HG03575 (cell line): ENCODE measurements around the gene ROPN1B.

ENCODE experiments used
- ATAC-seq: cut with Tn5 transposase; IDR thresholded peaks from one replicate; pipeline ENCODE4 v1.9.1; 2021; ENCODE audit not compliant: unreplicated experiment, insufficient number of reproducible peaks, low FRiP score; ENCODE audit errors: extremely low read depth

Gene ROPN1B

DNA sequence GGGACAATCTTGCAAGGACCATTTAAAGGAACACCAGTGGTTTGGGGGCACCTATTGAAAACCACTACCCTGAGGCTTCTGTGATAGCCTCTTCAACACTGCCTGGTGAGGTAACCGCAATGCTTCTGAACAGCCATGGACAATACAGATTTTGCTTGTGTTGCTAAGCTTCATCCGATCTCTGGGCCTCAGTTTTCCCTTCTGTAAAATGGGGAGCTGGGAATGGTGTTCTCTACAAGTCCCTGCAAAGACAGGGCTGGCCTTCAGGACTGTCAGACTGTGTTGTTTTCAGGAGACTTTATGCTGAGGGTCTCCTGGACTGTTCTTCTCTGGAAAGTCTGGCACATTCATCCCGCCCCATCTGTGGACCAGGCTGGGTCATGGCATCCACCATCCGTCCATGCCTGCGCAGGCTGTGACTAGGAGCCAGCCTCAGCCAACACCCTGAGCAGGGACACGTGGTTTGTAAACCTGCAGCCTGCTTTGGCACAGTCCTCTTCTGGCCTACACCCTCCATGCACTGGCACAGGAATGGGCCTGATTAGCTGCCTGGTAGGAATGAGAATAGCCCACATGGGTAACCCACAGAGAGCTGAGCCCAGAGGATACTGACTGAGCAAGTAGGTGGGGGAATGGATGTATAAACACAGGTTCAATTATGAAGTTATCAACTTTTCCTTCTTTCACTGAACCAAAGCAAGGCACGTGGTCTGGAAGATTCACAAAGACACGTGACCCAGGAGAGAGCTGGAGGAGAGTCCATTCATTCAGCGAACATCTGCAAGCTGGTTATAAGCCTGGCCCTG, 55.3 kb downstream of the ROPN1B start:
- no peak for ATAC-seq

DNA sequence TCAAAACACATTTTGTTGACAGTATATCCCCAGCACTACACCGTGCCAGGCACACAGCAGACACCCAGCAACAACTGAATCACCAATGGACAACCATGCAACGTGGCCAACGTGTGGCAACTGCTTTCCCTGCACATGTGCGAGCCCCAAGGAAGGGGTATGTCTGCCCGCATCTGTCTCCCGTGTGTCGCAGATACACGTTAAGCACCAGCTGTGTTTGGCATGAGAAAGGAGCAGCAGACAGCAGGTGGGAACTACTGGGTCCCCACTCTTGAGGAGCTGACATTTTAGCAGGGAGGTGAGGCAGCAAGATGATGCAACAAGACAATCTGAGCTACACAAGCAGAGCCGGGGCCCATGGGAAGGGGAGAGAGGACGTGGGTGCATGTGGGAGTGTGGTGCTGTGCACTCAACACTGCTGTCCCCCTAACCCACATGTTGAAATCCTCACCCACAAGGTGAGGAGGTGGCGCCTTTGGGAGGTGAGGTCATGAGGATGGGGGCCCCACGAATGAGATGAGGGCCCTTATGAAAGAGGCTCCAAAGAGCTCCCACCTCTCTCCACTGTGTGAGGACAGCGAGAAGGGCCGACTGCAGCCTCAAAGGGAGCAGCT, 56.2 kb downstream of the ROPN1B start:
- no peak for ATAC-seq

DNA sequence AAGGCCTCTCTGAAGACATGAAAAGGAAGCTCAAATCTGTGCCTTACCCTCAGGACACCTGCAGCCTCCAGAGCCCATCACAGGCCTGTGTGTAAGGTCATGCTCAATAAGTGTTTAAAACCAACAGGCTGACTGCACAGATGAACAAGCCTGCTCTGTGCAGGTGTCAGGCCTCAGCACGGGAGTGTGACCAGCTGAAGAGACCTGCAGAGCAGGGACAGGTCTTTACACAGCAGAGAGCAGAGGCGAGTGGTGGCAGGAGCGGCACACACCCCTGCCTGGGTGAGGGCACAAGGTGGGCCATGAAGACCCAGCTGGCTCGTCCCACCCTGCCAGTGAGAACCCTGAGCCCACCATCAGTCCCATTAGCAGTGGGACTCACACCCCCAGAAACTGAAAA, 56.9 kb downstream of the ROPN1B start:
- no peak for ATAC-seq

DNA sequence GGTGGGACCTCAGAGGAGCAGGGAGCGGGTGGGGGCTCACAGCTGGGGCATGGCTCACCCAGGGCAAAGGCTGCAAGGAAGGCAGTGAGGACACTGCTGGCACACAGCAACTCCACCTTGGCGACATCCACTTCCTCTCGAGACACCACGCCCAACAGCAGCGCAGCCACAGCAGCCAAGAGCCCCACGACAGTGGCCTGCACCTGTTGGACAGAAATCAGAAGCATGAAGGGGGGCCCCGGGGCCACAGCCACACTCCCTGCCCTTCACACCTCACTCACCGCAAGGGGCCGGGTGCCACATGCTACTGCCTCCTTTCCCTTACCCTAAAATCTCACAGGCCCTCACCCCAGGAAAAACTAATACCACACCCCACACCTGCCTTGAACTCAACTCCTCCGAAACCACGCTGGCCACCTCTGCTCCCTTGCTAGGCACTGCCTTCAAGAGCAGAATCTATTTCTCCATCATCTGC, 57.3 kb downstream of the ROPN1B start:
- ATAC-seq = no peak

DNA sequence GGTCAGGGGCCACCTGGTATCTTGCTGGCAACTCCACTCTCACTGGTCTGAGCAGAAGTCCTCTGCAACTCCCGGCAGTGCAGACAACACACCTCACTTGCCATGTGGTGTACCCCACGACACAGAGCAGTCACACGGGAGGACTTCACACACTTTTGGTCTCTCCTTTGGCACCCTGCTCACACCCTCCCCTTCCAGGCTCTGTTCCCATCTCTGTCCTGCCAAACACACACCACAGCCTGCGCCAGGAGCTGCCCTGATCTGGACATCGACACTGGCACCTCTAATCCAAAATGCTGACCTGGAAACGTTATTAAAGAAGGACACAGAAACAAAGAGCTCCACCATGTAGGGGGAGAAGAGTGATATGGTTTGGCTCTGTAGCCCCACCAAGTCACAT, 57.8 kb downstream of the ROPN1B start:
- ATAC-seq = no peak

DNA sequence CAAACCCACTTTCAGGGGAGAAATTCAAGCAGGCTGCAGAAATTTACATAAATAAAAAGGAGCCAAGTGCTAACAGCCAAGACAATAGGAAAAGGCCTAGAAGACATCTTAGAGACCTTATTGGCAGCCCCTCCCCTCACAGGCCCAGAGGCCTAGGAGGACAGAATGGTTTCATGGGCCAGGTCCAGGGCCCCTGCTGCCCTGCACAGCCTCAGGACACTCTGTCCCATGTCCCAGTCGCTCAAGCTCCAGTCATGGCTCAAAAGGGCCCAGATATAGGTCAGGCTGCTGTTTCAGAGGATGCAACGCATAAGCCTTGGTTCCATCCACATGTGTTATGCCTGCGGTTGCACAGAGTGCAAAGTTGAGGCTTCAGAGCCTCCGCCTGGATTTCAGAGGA, 59.1 kb downstream of the ROPN1B start:
- ATAC-seq = no peak

DNA sequence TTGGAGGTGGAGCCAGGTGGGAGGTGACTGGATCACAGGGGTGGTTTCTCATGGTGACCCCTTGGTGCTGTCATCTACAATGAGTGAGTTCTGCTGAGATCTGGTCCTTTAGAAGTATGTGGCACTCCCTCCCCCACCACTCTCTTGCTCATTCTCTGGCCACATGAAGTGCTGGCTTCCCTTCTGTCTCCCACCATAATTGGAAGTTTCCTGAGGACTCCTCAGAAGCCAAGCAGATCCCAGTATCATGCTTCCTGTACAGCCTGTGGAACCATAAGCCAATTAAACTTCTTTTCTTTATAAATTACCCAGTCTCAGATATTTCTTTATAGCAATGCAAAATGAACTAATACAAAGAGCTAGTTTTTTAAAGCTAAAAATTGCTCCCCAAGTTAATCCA, 60.3 kb downstream of the ROPN1B start:
- ATAC-seq = no peak

DNA sequence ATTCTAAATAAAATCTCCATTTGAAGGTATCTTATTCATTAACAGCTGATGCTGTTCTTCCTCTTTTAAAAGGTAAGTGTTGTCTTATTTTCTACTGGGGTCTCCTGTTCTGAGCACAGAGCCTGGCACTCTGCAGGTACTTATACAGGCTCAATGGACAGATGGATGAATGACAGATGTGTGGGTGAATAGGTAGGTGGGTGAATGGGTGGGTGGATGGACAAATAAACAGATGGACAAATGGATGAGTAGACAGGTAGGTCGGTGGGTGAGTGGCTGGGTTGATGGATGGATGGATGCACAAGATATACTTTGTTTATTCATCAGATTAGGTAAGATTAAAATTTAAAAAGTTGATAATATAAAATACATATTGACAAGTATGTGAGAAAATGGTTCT, 61.5 kb downstream of the ROPN1B start:
- no peak for ATAC-seq

DNA sequence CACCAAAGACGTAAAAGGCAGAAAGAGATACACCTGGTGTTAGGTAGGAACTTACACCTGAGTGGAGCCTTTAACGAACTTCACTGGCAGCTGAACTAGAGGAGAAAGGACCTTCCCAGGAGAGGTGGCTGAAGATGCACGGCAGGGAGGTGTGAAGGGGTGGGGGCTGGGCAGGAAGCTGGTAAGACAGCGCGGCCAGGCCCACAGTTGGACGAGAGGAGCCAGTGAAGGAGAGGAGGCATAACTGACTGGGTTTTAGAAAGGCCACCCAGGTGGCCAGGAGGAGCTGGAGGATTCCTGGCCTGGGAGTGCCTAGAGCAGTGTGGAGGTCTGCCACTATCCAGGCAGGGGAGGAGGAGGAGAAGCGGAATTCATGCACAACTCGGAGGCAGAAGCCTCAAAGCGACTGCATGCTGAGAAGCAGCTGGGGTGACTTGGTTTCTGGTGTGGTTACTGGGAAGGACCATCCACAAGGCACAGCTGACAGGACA, 63.0 kb downstream of the ROPN1B start:
- no peak for ATAC-seq
